Ovary (tissue), 3 donors: ENCODE results near the gene LUZP2.

Experiments used
- POLR2A ChIP-seq: fragments of 450-650 bp; IDR thresholded peaks from one replicate; pipeline ENCODE4 v1.6.1; 2017; ENCODE audit warnings: antibody characterized with exemption, mild to moderate bottlenecking, moderate library complexity
- TF ChIP-seq, protein P1 (sequence below), 3 donors: fragments of 450-650 bp in 2 of 3; fragments of 200-600 bp in 1 of 3; IDR thresholded peaks; one replicate each; pipeline versions ENCODE4 v1.5.1 to v1.8.0; 2016 to 2022; ENCODE audit warnings: antibody characterized with exemption in 3 of 3, mild to moderate bottlenecking in 1 of 3
- donor health status: DM: no; HTN: no; CAD: no.

DNA sequence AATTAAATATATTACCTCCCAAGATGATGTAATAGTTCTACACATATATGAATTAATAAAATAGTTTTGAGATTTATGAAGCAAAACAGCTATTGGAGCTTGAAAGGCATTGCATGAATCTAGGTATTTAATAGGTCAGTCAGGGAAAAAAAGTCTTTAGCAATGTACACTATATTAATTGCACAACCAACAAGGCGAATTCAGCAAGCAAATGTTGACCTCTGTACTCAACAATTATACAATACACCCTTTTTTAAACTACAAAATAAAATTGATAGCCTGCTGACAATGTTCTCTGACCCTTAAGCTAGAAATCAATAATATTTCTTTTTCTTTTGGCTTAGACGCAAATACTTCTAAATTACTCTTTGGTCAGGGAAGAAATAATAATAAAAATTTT is 345.5 kb downstream of the LUZP2 start:
- TF ChIP-seq, protein P1, sequence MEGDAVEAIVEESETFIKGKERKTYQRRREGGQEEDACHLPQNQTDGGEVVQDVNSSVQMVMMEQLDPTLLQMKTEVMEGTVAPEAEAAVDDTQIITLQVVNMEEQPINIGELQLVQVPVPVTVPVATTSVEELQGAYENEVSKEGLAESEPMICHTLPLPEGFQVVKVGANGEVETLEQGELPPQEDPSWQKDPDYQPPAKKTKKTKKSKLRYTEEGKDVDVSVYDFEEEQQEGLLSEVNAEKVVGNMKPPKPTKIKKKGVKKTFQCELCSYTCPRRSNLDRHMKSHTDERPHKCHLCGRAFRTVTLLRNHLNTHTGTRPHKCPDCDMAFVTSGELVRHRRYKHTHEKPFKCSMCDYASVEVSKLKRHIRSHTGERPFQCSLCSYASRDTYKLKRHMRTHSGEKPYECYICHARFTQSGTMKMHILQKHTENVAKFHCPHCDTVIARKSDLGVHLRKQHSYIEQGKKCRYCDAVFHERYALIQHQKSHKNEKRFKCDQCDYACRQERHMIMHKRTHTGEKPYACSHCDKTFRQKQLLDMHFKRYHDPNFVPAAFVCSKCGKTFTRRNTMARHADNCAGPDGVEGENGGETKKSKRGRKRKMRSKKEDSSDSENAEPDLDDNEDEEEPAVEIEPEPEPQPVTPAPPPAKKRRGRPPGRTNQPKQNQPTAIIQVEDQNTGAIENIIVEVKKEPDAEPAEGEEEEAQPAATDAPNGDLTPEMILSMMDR (IDR thresholded peaks at IDR 0.05): no peak
- TF ChIP-seq POLR2A: no peak
